NCI-H2171 treated with DMSO at 0.1 percent for 48 hours (cell line): ENCODE data around the gene POU2AF1.

Source experiments
- DNase-seq: peaks from one replicate; lab custom pipeline; 2025; lab: John Stamatoyannopoulos, UW

The POU2AF1 gene

DNA sequence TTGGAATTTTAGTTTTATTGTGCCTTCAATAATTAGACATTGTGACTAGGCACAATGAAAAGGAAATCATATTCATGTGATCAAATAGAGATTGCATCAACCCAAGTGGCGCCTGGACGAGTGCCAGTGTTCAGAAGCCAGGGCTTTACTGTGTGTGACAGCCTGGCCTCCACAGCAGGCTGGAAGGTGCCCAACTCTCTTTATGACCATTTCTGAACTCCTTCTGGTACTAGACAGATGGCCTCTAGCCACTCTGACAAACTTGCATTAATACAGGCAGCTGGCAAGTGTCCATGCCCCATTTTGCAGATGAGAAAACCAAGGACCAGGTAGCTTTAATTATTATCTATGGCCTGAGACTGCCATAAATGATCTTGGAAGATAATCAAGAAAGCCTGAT is 8.3 kb upstream of the POU2AF1 start:
- DNase-seq, result peak; percentile 94

DNA sequence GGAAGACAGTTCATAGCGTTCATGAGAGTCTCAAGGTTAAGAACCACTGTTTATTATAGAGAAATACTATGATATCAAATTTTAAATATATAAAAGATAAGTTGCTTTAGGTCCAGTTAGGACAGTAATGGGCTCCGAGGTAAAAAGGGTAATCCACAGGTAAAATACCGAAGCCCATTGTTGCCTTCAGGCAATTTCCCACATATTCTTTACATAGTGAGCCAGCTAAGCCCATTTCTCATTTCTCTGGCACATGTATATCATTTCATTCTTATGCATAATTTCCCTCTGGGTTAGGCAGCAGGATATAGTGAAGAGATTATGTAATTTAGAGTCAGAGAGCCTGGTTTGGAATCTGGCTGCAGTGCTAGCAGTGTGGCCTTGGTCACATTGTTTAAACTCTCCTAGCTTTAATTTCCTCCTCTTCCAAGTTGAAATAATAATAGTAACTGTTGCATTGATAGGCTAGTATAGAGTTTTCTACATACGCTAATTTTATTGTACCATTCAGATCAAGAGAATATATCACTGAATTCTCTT is 7.6 kb upstream of the POU2AF1 start:
- DNase-seq, result no peak

DNA sequence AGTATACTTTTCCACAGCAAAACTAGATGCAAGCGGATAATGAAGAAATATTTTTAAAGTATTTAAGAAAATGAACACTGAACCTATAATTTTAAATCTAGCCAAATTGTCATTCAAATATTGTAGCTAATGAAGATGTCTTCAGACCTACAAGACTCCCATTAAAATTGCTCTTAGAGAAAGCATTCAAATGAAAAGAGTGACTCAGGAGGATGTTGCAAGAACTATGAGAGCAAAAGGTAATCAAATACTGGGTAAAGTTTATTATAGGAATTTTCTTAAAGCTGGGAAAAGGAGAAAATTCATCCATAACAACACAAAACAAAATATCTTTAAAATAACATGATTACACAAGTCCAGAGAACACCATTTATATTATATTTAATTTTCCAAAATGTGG is 5.4 kb upstream of the POU2AF1 start:
- no peak for DNase-seq

GRCh38 chr11:111382451-111382850 is 3.4 kb upstream of the POU2AF1 start:
- no peak for DNase-seq

DNA sequence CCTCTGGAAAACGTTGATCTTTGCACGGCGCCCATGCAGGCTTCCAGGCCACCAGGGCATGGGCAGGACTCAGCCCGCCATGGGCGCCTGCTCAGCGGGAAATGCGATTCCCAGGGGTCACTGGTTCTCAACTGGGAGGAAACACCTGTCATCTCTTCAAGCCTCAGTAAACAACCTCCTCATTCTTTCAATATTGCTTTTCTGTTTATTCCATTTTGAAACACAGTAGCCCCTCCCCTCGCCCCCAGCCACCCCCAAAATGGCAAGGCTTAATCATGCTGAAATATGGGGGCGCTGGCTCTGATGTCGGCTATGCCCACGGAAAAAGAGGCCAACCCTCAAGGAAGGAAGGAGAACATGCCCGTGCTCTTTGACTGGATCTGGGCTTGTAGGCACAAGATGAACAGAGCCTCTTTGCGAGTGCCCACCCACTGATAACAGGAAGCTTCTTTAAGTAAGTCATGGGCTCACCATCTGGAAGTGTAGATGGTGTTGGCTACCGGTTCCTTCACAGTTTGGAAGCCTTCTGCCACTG is 594 bp upstream of the POU2AF1 start:
- peak; percentile 54 for DNase-seq

DNA sequence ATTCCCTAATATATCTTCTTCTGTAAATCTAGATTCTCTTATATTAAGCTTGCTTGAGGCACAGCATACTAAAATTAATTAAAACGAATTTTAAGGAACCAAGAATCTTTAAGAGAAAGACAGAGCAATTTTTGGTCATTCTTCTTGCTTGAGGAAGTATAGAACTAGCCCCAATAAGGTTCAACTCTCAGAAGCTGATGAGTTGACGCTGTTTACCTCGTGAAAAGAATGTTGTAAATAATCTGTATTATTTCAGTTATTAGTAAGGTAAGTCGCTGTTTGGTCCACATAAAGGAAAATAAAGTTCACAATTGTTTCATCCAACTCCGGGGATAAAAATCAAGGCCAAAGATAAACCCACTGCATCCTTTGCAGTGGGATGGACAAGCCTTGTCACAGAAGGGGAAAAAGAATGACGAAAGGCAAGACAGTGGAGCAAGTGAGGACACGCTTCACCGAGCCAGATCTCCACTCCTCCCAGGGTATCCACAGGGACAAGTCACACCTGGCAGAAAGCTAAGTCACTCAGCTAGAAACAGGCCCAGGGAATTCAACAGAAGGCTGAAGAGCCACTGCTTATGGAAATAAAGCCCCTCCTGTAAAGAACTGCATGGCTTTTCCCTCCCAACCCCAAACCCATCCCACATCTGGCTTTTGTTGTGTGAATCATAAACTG is 752 bp downstream of the POU2AF1 start:
- no peak for DNase-seq

- no peak for DNase-seq
Measured at GRCh38 chr11:111376181-111376871, 2.7 kb downstream of the POU2AF1 start.

DNA sequence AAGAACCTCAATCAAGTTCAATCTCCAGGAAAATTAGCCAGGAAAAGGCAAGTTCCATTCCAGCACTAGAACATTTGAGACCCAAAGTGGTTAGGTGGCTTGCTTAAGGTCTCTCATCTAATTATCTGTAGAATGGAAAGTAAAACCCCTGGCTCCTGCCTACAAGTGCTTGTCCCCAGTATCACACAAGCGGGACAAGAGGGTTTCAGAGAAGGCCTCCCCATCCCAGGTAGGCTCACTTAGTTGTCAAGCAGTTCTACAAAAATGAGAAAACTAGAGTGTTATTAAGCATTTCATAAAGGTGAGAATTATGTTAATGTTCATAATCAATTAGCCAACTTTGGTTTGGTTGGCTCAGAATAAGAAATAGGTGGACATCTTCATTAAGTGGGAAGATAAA is 5.5 kb downstream of the POU2AF1 start:
- DNase-seq, result no peak

DNA sequence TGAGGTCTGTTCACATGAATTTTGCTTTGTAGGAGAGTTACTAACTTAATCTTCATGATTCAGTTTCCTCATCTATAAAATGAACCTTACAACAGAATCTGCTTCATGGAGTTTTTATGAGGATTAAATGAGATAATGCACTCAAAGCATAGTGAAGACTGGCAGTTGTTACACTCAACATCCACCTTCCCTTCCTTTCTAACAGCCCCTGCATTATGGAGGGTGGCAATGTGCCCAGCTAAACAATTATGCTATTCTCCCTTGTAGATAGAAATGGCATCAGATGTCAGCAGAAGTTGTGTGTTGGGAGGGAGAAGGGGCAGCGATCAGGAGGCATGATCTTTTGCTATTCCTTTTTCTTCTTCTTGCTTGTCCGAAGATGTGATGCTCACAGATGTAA is 6.5 kb downstream of the POU2AF1 start:
- DNase-seq, result peak; percentile 63

- DNase-seq, result no peak
Measured at GRCh38 chr11:111370902-111371578, 8.0 kb downstream of the POU2AF1 start.

DNA sequence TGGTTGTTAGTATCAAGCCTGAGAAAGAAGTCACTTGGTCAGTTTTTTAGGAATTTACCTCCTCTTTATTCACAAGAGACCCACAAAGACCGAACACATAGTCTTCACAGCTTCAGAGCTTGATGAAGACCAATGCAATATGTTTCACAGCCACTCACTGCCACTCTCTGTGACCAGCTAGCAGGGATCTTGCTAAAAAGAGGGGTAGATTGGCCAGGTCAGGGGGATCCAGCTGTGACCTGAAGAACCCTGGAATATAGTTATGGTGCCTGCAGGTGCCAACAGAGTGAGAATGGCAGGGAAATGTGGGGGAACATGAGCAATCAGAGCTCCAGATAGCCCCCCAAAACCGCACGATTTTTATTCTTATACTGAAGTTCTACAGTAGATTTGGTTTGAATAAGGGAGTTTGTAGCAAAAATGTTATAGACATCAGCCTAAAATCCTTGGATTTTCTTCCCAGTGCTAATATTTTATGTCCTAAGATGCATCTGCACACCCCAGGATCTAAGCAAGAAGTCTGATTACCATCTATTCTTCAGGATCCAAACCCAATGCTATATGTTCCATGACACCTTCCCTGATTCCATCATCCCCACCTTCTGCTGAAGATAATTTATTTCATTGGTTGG is 8.7 kb downstream of the POU2AF1 start:
- no peak for DNase-seq

- no peak for DNase-seq
Measured at GRCh38 chr11:111368285-111368560, 10.9 kb downstream of the POU2AF1 start.

DNA sequence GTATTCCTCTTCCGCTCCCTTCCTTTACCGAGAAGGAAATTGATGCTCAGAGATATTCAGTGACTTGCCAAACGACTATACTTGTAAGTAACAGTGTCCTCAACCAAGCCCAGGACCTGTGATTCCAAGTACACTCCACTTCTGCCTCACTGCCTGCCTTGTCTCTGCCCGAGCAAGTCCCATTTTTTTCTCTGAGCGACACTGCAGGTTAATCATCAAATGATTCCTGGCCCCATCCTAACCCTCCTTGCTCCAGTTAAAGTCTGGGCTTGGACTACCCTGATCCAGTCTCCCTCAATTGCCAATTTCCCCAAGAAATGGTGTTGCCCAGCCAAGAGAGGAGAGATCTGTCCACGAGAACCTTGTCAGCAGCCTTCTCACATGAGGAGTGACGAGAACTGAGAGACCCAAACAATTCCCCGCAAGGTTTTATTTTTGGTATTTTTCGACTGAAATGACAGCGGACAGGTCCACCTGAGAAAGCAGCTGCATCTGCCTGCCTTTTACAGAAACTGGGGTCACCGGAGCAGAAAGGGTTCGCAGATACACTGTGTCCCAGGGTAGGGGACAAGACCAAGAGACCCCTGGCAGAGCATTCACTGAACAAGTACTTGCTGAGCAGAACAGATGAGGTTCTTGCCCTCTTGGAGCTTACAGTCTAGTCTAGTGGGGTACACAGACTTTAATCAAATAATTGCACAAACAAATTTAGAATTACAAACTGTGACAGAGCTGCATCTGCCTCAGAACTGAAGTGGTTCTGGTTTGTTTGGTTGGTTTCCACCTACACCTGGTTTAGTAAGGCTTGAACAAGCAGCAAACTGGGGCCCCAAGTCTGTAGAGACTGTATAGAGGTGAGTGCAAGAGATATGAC is 11.4 kb downstream of the POU2AF1 start:
- peak; percentile 55 for DNase-seq

GRCh38 chr11:111366560-111367410 is 12.3 kb downstream of the POU2AF1 start:
- DNase-seq, result no peak

DNA sequence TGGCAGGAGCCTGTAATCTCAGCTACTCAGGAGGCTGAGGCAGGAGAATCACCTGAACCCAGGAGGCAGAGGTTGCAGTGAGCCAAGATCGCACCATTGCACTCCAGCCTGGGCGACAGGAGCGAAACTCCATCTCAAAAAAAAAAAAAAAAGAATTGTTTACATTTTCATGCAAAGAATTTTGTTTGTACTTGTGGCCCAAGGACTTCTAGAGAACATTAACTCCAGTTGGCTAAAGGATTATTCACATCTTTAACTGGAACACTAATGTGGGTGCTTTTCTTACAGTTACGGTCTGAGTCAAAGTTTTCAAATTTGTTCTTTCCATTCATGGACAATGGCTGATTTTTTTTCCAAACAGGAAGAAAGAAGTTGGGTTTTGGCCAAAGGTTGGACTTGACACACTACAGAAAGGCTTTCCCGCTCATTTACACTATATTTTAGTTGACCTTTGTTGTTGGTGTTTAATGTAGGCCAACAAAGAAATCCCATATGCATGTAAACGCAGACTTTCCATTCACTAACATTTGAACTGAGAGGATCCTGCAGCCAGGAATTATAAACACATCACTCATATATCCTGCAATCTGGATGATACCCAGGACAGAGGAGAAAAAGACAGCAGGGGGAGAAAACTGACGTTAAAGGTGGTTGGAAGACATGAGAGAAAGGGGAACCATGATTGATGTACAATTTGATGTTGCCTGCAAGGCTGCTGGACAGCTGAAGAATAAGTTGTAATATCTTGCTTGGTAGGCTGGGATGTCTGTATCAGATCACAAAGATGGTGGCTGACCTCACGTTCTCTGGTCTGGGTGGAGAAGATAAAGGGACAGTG is 13.1 kb downstream of the POU2AF1 start:
- no peak for DNase-seq

DNA sequence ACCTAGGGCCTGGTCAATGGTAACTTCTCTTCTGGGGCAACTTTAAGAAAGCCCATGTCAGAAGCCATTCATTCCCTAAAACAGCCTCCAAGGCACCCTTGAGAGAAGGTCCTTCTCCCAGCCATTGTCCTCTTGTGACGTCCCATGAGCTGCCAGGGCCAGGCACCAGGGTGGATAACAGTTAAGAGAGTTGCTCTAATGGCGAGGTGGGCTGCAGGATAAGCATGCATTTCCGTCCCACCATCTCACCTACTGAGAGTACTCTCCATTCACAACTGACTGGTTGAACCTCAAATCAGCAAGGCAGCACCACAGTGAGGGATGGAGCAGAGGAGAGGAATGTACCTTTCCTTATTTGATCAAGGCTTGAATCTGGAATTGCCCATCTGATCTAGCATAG is 14.6 kb downstream of the POU2AF1 start:
- no peak for DNase-seq

DNA sequence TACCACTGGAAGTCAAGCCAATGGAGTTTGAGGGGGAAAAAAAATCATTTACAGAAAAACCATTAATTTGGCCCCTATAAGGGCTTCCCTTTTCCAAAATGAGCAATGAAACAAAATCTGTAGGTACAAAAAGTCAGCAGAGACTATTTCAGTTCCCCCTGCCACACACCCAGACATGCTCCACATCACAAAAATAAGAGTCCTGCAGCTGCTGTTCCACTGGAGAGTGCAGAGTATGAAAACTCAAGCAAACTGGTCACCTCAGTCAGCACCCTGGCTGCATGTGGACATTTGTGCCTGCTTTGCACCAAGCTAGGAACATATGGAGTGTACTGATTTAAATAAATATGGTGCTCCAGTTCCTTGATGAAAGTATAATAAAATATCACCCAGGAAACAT is 15.1 kb downstream of the POU2AF1 start:
- no peak for DNase-seq

DNA sequence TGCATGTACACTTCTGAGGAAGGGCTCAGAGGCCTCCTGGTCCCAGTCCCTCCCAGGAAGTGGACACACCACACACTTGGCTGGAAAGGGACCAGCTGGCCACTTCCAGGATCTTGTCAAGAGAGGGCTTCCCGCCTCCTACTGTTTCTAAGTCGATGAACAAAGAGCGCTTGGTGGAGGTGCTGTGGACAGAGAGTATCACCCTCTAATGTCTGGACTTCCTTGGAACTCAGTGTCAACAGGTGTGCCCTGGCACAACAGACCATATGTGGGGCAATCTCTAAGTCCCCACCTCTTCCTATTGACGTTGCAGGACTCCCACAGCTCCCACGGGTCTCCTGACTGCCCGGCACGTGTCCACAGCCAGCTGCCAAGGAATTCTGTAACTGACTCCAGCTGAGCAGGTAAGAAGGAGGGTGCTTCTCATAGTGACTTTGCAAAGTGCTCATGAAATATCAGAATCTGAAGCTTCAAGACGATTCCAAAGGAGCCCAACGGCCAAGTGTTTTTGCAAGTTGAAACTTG is 16.1 kb downstream of the POU2AF1 start:
- peak; percentile 28 for DNase-seq

GRCh38 chr11:111361874-111362273 is 17.2 kb downstream of the POU2AF1 start:
- DNase-seq, result no peak
